Transverse colon (tissue), 4 donors: ENCODE measurements around the gene SETD4. TPM values are rescaled to one million over a fixed set of nuclear protein-coding genes. Genes with fewer than 3 reads are reported as not detected.
A peak's percentile ranks its signal among the peaks of the same experiment; 100 is the strongest.
"Not testable (repeated sequence)": the region's sequence is repeated elsewhere in the genome, so short reads cannot be mapped to it uniquely, and the experiment has no call there.

ENCODE experiments used
- DNase-seq: peaks from one replicate; pipeline ENCODE4 v3.0.0-alpha.2; 2019
- H3K27ac ChIP-seq, 4 donors: fragments of 200-600 bp; sonication (generic); 2 replicates each; pipeline ENCODE4 v1.5.1; 2016 to 2018; ENCODE audit warnings: inconsistent platforms in 4 of 4
- H3K27me3 ChIP-seq: fragments of 200-600 bp; sonication (generic); 2 replicates; pipeline ENCODE4 v1.5.1; 2017; ENCODE audit warnings: inconsistent platforms
- H3K36me3 ChIP-seq, 4 donors: fragments of 200-600 bp; sonication (generic); 2 replicates each; pipeline ENCODE4 v1.5.1; 2017 to 2019; ENCODE audit warnings: inconsistent platforms in 4 of 4
- H3K4me1 ChIP-seq, 4 donors: fragments of 200-600 bp; sonication (generic); 2 replicates each; pipeline ENCODE4 v1.5.1; 2017 to 2020; ENCODE audit warnings: inconsistent platforms in 4 of 4
- H3K4me3 ChIP-seq, 4 donors: fragments of 200-600 bp; sonication (generic); 1 replicate in 1 of 4; 2 replicates in 3 of 4; pipeline versions ENCODE4 v1.5.1 to v1.6.1; 2017 to 2019; ENCODE audit warnings: inconsistent platforms in 4 of 4
- H3K9me3 ChIP-seq, 2 donors: fragments of 200-600 bp; sonication (generic); 2 replicates each; pipeline ENCODE4 v1.5.1; 2017 to 2019; ENCODE audit warnings: inconsistent platforms in 2 of 2
- EP300 ChIP-seq: sonication (generic); formaldehyde crosslinking; IDR thresholded peaks from one replicate; pipeline ENCODE4 v1.6.1; 2017; ENCODE audit warnings: antibody characterized with exemption, low read depth
- POLR2A ChIP-seq: fragments of 450-650 bp; IDR thresholded peaks from one replicate; pipeline ENCODE4 v1.6.1; 2016; ENCODE audit warnings: antibody characterized with exemption, mild to moderate bottlenecking, moderate library complexity
- POLR2AphosphoS5 ChIP-seq, 3 donors: sonication (generic); formaldehyde crosslinking; IDR thresholded peaks; one replicate each; pipeline ENCODE4 v1.6.1; 2016; ENCODE audit warnings: antibody characterized with exemption in 3 of 3
- WGBS, 2 donors: methylation state at CpG; one replicate each; pipeline ENCODE4 v1.1.5; 2018; ENCODE audit warnings: low coverage in 1 of 2; 5-methylcytosine and 5-hydroxymethylcytosine counted together
- in situ Hi-C, 4 donors: fragments of 200-750 bp; cut with MboI; loops; one replicate each; pipeline versions ENCODE4 v1.15.0 to v1.15.1; 2017; ENCODE audit warnings: low sequenced_read_pairs in 3 of 4, low pct_ligation_motif_present in 1 of 4, low pct_unique_long_range_greater_than_20kb in 1 of 4
- intact Hi-C: fragments of 100-400 bp; cut with DNase I; formaldehyde crosslinking; loops from one replicate; pipeline ENCODE4 v1.15.1; 2023; ENCODE audit warnings: low total_unique reads
- total RNA-seq, 4 donors: library from RNA; depleted of rRNA; stranded (reverse); fragments of >200 nt; gene quantifications; one replicate each; pipeline ENCODE4 v1.1.0, GENCODE V29; 2016
- TF ChIP-seq, protein P1 (sequence below), 5 experiments: fragments of 200-600 bp in 3 of 5; fragments of 450-650 bp in 2 of 5; sonication (generic) in 3 of 5; IDR thresholded peaks; 1 replicate in 2 of 5; 2 replicates in 3 of 5; pipeline ENCODE4 v1.5.1; 2016 to 2017; ENCODE audit warnings: antibody characterized with exemption in 5 of 5, inconsistent platforms in 3 of 5, mild to moderate bottlenecking in 2 of 5, moderate library complexity in 1 of 5

Gene SETD4
- total RNA-seq, 4 donors from 2014 or later: 5.4 to 35.9 (median 29.4) TPM

DNA sequence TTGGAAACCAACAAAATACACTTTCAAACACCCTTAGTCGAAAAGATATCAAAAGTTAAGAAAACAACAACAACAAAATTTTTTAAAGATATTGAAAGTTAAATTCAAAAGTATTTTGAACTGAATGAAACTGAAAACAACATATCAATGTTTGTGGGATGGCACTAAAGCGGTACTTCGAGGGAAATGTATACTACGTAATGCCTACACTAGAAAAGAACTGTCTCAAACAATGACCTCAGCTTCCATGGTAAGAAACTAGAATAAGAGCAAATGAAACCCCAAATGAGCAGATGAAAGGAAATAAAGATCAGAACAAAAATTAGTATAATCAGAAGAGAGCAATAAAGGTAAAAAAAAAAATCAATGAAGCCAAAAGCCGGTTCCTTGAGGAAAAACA is 15.6 kb upstream of the SETD4 start:
- Histone ChIP-seq H3K27me3 (no peaks in the 10 kb centered on the region), H3K9me3 (no peaks in the 10 kb centered on the region), H3K27ac (no peak overlapping the region), H3K4me3 (no peak overlapping the region), H3K4me1 (peaks cover 7 to 63% (median 13%) of the 10 kb centered on the region in 4 donors), H3K36me3 (peaks cover 0 to 16% (median 0%) of the 10 kb centered on the region in 4 donors)
- intact Hi-C loops: no loop called here
- DNase-seq: no peak
- in situ Hi-C loops: no loop called here
- TF ChIP-seq, protein P1, sequence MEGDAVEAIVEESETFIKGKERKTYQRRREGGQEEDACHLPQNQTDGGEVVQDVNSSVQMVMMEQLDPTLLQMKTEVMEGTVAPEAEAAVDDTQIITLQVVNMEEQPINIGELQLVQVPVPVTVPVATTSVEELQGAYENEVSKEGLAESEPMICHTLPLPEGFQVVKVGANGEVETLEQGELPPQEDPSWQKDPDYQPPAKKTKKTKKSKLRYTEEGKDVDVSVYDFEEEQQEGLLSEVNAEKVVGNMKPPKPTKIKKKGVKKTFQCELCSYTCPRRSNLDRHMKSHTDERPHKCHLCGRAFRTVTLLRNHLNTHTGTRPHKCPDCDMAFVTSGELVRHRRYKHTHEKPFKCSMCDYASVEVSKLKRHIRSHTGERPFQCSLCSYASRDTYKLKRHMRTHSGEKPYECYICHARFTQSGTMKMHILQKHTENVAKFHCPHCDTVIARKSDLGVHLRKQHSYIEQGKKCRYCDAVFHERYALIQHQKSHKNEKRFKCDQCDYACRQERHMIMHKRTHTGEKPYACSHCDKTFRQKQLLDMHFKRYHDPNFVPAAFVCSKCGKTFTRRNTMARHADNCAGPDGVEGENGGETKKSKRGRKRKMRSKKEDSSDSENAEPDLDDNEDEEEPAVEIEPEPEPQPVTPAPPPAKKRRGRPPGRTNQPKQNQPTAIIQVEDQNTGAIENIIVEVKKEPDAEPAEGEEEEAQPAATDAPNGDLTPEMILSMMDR (IDR thresholded peaks at IDR 0.05): no peak
- TF ChIP-seq POLR2AphosphoS5 (IDR thresholded peaks at IDR 0.05) (no peak), POLR2A (no peak), EP300 (no peak)
- 79 to 94% methylated on average over 5 of the region's 5 CpGs for WGBS, 2 donors

GRCh38 chr21:36075171-36075570 is 14.8 kb upstream of the SETD4 start:
- Histone ChIP-seq H3K27me3 (no peaks in the 10 kb centered on the region), H3K9me3 (no peaks in the 10 kb centered on the region), H3K4me3 (no peak overlapping the region), H3K27ac (peak overlapping the region in 1 of 4 donors; percentile 1), H3K4me1 (peaks cover 12 to 71% (median 18%) of the 10 kb centered on the region in 4 donors), H3K36me3 (peaks cover 0 to 16% (median 0%) of the 10 kb centered on the region in 4 donors)
- no peak for DNase-seq
- in situ Hi-C loops: no loop called here
- intact Hi-C loops: no loop called here
- TF ChIP-seq POLR2A: no peak
- TF ChIP-seq, protein P1 (IDR thresholded peaks at IDR 0.05): no peak
- 50 to 54% methylated on average over 2 to 3 of the region's 3 CpGs for WGBS, 2 donors

GRCh38 chr21:36073911-36074310 is 13.6 kb upstream of the SETD4 start:
- H3K27ac ChIP-seq, DNase-seq, intact Hi-C loops, H3K4me3 ChIP-seq, H3K9me3 ChIP-seq, in situ Hi-C loops, H3K27me3 ChIP-seq: not testable (repeated sequence)
- 86 to 90% methylated on average over 3 to 5 of the region's 5 CpGs for WGBS, 2 donors
- Histone ChIP-seq H3K36me3 (peaks cover 0 to 16% (median 0%) of the 10 kb centered on the region in 4 donors), H3K4me1 (peaks cover 12 to 73% (median 24%) of the 10 kb centered on the region in 4 donors)

DNA sequence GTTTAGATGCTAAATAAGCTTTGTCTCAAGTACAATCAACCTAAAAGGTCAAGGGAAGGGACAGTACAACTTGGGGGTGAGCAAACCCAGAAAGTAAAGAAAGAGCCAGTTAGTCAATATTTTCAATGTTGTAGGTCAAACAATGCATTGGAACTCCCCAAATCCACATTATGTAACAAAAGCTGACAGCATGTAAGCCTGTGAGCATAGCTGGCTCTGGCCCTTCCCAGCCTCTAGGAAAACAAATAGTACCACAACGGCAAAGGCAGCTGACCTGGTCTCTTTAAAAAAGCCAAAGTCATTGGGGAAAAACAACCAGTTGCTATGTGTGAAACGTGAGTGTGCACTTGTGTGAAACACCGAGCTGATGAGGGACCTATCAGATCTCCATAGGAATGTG is 12.9 kb upstream of the SETD4 start:
- in situ Hi-C loops (no loop called here), intact Hi-C loops (no loop called here)
- TF ChIP-seq, protein P1 (IDR thresholded peaks at IDR 0.05): no peak
- TF ChIP-seq EP300: no peak
- TF ChIP-seq POLR2A: no peak
- no peak for TF ChIP-seq POLR2AphosphoS5 (IDR thresholded peaks at IDR 0.05)
- Histone ChIP-seq H3K27ac (no peak overlapping the region), H3K9me3 (no peaks in the 10 kb centered on the region), H3K4me3 (no peak overlapping the region), H3K27me3 (no peaks in the 10 kb centered on the region), H3K4me1 (peaks cover 12 to 71% (median 24%) of the 10 kb centered on the region in 4 donors), H3K36me3 (peaks cover 0 to 16% (median 0%) of the 10 kb centered on the region in 4 donors)
- DNase-seq: no peak
- WGBS, 2 donors: 46 to 63% methylated on average over 3 of the region's 3 CpGs
